Measurements from ENCODE around the gene ZNF692.
"Not testable (repeated sequence)": the region's sequence is repeated elsewhere in the genome, so short reads cannot be mapped to it uniquely, and the experiment has no call there.

Gene ZNF692

GRCh38 chr1:248805876-248806275 lies 53.0 kb downstream of the ZNF692 start:
- H3K36me3 ChIP-seq (ENCODE audit: control insufficient read depth, insufficient read depth, low read length), result peaks cover 2% of the 10 kb centered on the region; the same call in 1 of the 2 replicates
- no peak overlapping the region for H3K9ac ChIP-seq (ENCODE audit: low read depth, low read length)
- no peak overlapping the region for H3K27ac ChIP-seq (ENCODE audit: low read depth, low read length)
- H3K27me3 ChIP-seq (ENCODE audit: control insufficient read depth, insufficient read depth, low read length), result no peaks in the 10 kb centered on the region
- peaks cover 42% of the 10 kb centered on the region for H3K9me3 ChIP-seq (ENCODE audit: control insufficient read depth, insufficient read depth, low read length)
- no peak overlapping the region for H3K4me3 ChIP-seq (ENCODE audit: low read depth, low read length)
- H3K4me1 ChIP-seq (ENCODE audit: control insufficient read depth, insufficient read depth, low read length), result no peaks in the 10 kb centered on the region

GRCh38 chr1:248804771-248805681 lies 53.9 kb downstream of the ZNF692 start:
- H3K9me3 ChIP-seq (ENCODE audit: control insufficient read depth, insufficient read depth, low read length), result peaks cover 45% of the 10 kb centered on the region
- H3K9ac ChIP-seq (ENCODE audit: low read depth, low read length), result no peak overlapping the region
- H3K4me1 ChIP-seq (ENCODE audit: control insufficient read depth, insufficient read depth, low read length), result no peaks in the 10 kb centered on the region
- no peak overlapping the region for H3K4me3 ChIP-seq (ENCODE audit: low read depth, low read length)
- no peaks in the 10 kb centered on the region for H3K27me3 ChIP-seq (ENCODE audit: control insufficient read depth, insufficient read depth, low read length)
- no peak overlapping the region for H3K27ac ChIP-seq (ENCODE audit: low read depth, low read length)
- H3K36me3 ChIP-seq (ENCODE audit: control insufficient read depth, insufficient read depth, low read length), result no peaks in the 10 kb centered on the region

- not testable (repeated sequence) for H3K27ac ChIP-seq (ENCODE audit: low read depth, low read length)
Measured at GRCh38 chr1:248803501-248803900, 55.4 kb downstream of the ZNF692 start.

GRCh38 chr1:248802454-248802853 lies 56.4 kb downstream of the ZNF692 start:
- Histone ChIP-seq H3K9ac (ENCODE audit: low read depth, low read length) (no peak overlapping the region), H3K9me3 (ENCODE audit: control insufficient read depth, insufficient read depth, low read length) (peaks cover 65% of the 10 kb centered on the region), H3K4me1 (ENCODE audit: control insufficient read depth, insufficient read depth, low read length) (no peaks in the 10 kb centered on the region), H3K36me3 (ENCODE audit: control insufficient read depth, insufficient read depth, low read length) (no peaks in the 10 kb centered on the region), H3K4me3 (ENCODE audit: low read depth, low read length) (no peak overlapping the region), H3K27me3 (ENCODE audit: control insufficient read depth, insufficient read depth, low read length) (no peaks in the 10 kb centered on the region), H3K27ac (ENCODE audit: low read depth, low read length) (no peak overlapping the region)

More at GRCh38 chr1:248803501-248803900, 55.4 kb downstream of the ZNF692 start:
- Histone ChIP-seq H3K4me3 (ENCODE audit: low read depth, low read length) (peak overlapping the region; percentile 21; the same call in 1 of the 2 replicates), H3K9me3 (ENCODE audit: control insufficient read depth, insufficient read depth, low read length) (peaks cover 56% of the 10 kb centered on the region)
- H3K9ac ChIP-seq (ENCODE audit: low read depth, low read length); H3K27me3 ChIP-seq (ENCODE audit: control insufficient read depth, insufficient read depth, low read length); H3K4me1 ChIP-seq (ENCODE audit: control insufficient read depth, insufficient read depth, low read length); H3K36me3 ChIP-seq (ENCODE audit: control insufficient read depth, insufficient read depth, low read length): not testable (repeated sequence)

- Histone ChIP-seq H3K27me3 (ENCODE audit: control insufficient read depth, insufficient read depth, low read length) (no peaks in the 10 kb centered on the region), H3K27ac (ENCODE audit: low read depth, low read length) (no peak overlapping the region), H3K9ac (ENCODE audit: low read depth, low read length) (no peak overlapping the region), H3K4me3 (ENCODE audit: low read depth, low read length) (no peak overlapping the region), H3K36me3 (ENCODE audit: control insufficient read depth, insufficient read depth, low read length) (no peaks in the 10 kb centered on the region), H3K4me1 (ENCODE audit: control insufficient read depth, insufficient read depth, low read length) (no peaks in the 10 kb centered on the region), H3K9me3 (ENCODE audit: control insufficient read depth, insufficient read depth, low read length) (peaks cover 65% of the 10 kb centered on the region)
Measured at GRCh38 chr1:248800459-248800858, 58.4 kb downstream of the ZNF692 start.
